CD4-positive, alpha-beta T cell (primary cell): ENCODE data around the gene GCN1. TPM values are rescaled to one million over a fixed set of nuclear protein-coding genes. Genes with fewer than 3 reads are reported as not detected.

ENCODE experiments used
- ATAC-seq: fragments of 200-7000 bp; cut with Tn5 transposase; one replicate; pipeline ENCODE4 v1.10.0; 2022; ENCODE audit warnings: mild to moderate bottlenecking; ENCODE audit not compliant: poor library complexity
- CTCF ChIA-PET: fragments of 350-600 bp; sonication (Branson Sonifier 250); formaldehyde crosslinking; loops from one replicate; lab custom pipeline; 2021; ENCODE audit warnings: antibody characterized with exemption, inconsistent platforms; lab: Charles Lee
- POLR2A ChIA-PET: fragments of 350-600 bp; sonication (Branson Sonifier 250); formaldehyde crosslinking; loops from one replicate; lab custom pipeline; 2021; ENCODE audit warnings: antibody characterized with exemption, inconsistent platforms; lab: Charles Lee
- DNase-seq, 14 experiments: peaks; one replicate each; pipeline ENCODE4 v3.0.0-alpha.2; 2013 to 2020; ENCODE audit warnings: mixed read lengths in 2 of 14
- H3K27ac ChIP-seq, 2 donors: one replicate each; pipeline versions ENCODE4 v1.5.1 to v1.7.0; 2013; ENCODE audit warnings: low read length in 2 of 2, low read depth in 1 of 2, mild to moderate bottlenecking in 1 of 2
- H3K27me3 ChIP-seq, 2 experiments: 1 replicate in 1 of 2; 2 replicates in 1 of 2; pipeline versions ENCODE4 v1.6.1 to v1.7.0; 2013; ENCODE audit warnings: low read length in 2 of 2, control low read depth in 1 of 2, mild to moderate bottlenecking in 1 of 2, moderate library complexity in 1 of 2; ENCODE audit not compliant: insufficient read depth in 2 of 2, control insufficient read depth in 1 of 2
- H3K36me3 ChIP-seq: one replicate; pipeline ENCODE4 v1.6.1; 2013; ENCODE audit warnings: low read length, control low read depth; ENCODE audit not compliant: insufficient read depth
- H3K4me1 ChIP-seq: one replicate; pipeline ENCODE4 v1.6.1; 2013; ENCODE audit warnings: low read length, control low read depth; ENCODE audit not compliant: insufficient read depth
- H3K4me3 ChIP-seq: one replicate; pipeline ENCODE4 v1.5.1; 2013; ENCODE audit warnings: mild to moderate bottlenecking, low read length, moderate library complexity
- H3K9me3 ChIP-seq, 2 experiments: 1 replicate in 1 of 2; 2 replicates in 1 of 2; pipeline versions ENCODE4 v1.6.1 to v1.7.0; 2013; ENCODE audit warnings: low read length in 2 of 2, mild to moderate bottlenecking in 2 of 2, control low read depth in 1 of 2, moderate library complexity in 1 of 2; ENCODE audit not compliant: control insufficient read depth in 1 of 2, insufficient read depth in 1 of 2
- H3K27ac Mint-ChIP-seq: one replicate; pipeline ENCODE4 v1.8.0; 2020; ENCODE audit warnings: mixed read lengths
- H3K27me3 Mint-ChIP-seq: one replicate; pipeline ENCODE4 v1.8.0; 2021; ENCODE audit warnings: mixed read lengths
- H3K36me3 Mint-ChIP-seq: one replicate; pipeline ENCODE4 v1.8.0; 2021; ENCODE audit warnings: low read depth, mixed read lengths
- H3K4me1 Mint-ChIP-seq: one replicate; pipeline ENCODE4 v1.8.0; 2021; ENCODE audit warnings: low read depth, mixed read lengths
- H3K4me3 Mint-ChIP-seq: one replicate; pipeline ENCODE4 v1.8.0; 2020; ENCODE audit warnings: mild to moderate bottlenecking, mixed read lengths
- H3K9me3 Mint-ChIP-seq: one replicate; pipeline ENCODE4 v1.8.0; 2020; ENCODE audit warnings: mixed read lengths
- intact Hi-C, 2 experiments: fragments of 100-400 bp; cut with DNase I in 1 of 2; cut with micrococcal nuclease in 1 of 2; formaldehyde crosslinking; loops; one replicate each; pipeline versions ENCODE4 v1.15.1 to v1.9.0; 2023 to 2025; cut with DNase I, micrococcal nuclease
- total RNA-seq, 174 experiments: library from RNA in 2 of 174; stranded (reverse) in 2 of 174; gene quantifications; one replicate each; pipeline ENCODE4 v1.2.3 and lab custom pipeline; 2021 to 2026
- TF ChIP-seq, protein P1 (sequence below): fragments of 200-600 bp; IDR thresholded peaks from one replicate; pipeline ENCODE4 v1.8.0; 2022; ENCODE audit warnings: antibody characterized with exemption, mild to moderate bottlenecking

Gene GCN1
- total RNA-seq, 2 experiments from 2014 or later: 121 to 128 TPM

DNA sequence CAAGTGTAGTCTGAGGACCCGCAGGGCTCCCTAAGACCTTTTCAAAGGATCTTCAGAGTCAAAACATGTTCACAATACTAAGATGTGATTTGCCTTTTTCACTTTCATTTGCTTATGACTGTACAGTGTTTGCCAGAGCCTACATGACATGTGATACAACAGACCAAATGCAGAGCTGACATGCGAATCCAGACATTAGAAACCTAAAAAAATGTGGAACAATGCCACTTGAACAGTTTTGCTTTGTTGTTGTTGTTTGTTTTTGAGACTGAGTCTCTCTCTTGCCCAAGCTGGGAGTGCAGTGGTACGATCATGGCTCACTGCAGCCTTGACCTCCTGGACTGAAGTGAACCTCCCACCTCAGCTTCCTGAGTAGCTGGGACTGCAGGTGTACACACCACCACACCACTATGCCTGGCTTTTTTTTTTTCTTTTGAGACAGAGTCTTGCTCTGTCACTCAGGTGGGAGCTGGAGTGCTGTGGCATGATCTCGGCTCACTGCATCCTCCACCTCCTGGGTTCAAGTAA lies 72.7 kb downstream of the GCN1 start:
- Mint-ChIP-seq H3K27ac (peak overlapping the region; percentile 77), H3K4me3 (peak overlapping the region; percentile 52), H3K36me3 (peaks cover 10% of the 10 kb centered on the region), H3K27me3 (no peaks in the 10 kb centered on the region), H3K4me1 (peaks cover 66% of the 10 kb centered on the region), H3K9me3 (no peaks in the 10 kb centered on the region)
- ChIA-PET POLR2A (interaction anchor here (0.6 to 2.2 kb wide), 4 partner anchors 11 to 170 kb away, joined by 3 to 10 read pairs (median 5); partner anchors contain the start of genes RNU4-2 and RPLP0), CTCF (interaction anchor here (1.2 to 1.9 kb wide), 2 partner anchors 10 to 35 kb away, joined by 3 to 5 read pairs; no protein-coding TSS in a partner anchor)
- Histone ChIP-seq H3K27me3 (no peaks in the 10 kb centered on the region), H3K27ac (peak overlapping the region in 1 of 2 donors; percentile 8), H3K36me3 (peaks cover 3% of the 10 kb centered on the region), H3K9me3 (no peaks in the 10 kb centered on the region), H3K4me3 (no peak overlapping the region), H3K4me1 (peaks cover 48% of the 10 kb centered on the region)
- intact Hi-C loops: no loop called here
- peak; percentile 33 for ATAC-seq
- peak in 2 of 14 experiments; percentile 47 to 49 for DNase-seq
- TF ChIP-seq, protein P1, sequence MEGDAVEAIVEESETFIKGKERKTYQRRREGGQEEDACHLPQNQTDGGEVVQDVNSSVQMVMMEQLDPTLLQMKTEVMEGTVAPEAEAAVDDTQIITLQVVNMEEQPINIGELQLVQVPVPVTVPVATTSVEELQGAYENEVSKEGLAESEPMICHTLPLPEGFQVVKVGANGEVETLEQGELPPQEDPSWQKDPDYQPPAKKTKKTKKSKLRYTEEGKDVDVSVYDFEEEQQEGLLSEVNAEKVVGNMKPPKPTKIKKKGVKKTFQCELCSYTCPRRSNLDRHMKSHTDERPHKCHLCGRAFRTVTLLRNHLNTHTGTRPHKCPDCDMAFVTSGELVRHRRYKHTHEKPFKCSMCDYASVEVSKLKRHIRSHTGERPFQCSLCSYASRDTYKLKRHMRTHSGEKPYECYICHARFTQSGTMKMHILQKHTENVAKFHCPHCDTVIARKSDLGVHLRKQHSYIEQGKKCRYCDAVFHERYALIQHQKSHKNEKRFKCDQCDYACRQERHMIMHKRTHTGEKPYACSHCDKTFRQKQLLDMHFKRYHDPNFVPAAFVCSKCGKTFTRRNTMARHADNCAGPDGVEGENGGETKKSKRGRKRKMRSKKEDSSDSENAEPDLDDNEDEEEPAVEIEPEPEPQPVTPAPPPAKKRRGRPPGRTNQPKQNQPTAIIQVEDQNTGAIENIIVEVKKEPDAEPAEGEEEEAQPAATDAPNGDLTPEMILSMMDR: no peak

DNA sequence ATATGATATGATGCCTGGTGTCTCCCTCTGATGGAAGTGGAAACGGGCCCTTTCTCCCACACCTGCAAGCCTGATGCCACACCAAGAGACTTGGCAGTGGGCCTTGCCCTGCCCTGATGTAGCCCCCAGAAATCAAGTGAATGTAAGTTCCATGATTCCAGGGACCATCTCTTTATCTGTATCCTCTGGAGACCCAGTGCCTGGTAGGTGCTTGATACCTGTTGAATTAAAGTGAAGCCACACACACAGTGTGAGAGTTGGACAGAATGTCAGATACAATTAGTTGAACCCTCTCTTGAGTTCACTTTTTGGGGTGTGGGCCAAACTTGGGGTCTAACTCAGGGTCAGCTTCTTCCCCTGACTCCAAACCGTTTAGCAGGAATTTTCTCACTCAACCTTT lies 73.2 kb downstream of the GCN1 start:
- no peak for DNase-seq
- Histone ChIP-seq H3K27ac (no peak overlapping the region), H3K9me3 (no peaks in the 10 kb centered on the region), H3K4me1 (peaks cover 48% of the 10 kb centered on the region), H3K27me3 (no peaks in the 10 kb centered on the region), H3K36me3 (peaks cover 2% of the 10 kb centered on the region), H3K4me3 (no peak overlapping the region)
- intact Hi-C loops: no loop called here
- Mint-ChIP-seq H3K36me3 (peaks cover 5% of the 10 kb centered on the region), H3K4me1 (peaks cover 66% of the 10 kb centered on the region), H3K27ac (peak overlapping the region; percentile 77), H3K9me3 (no peaks in the 10 kb centered on the region), H3K4me3 (peak overlapping the region; percentile 52), H3K27me3 (no peaks in the 10 kb centered on the region)
- no peak for ATAC-seq
- POLR2A ChIA-PET: interaction anchor here (0.6 to 2.2 kb wide), 4 partner anchors 10 to 83 kb away, joined by 3 to 10 read pairs (median 5); partner anchors contain the start of gene RPLP0
- CTCF ChIA-PET: interaction anchor here (1.0 to 2.0 kb wide), 3 partner anchors 9 to 133 kb away, joined by 3 to 7 read pairs (median 5); partner anchors contain the start of gene BICDL1
- TF ChIP-seq, protein P1: no peak

DNA sequence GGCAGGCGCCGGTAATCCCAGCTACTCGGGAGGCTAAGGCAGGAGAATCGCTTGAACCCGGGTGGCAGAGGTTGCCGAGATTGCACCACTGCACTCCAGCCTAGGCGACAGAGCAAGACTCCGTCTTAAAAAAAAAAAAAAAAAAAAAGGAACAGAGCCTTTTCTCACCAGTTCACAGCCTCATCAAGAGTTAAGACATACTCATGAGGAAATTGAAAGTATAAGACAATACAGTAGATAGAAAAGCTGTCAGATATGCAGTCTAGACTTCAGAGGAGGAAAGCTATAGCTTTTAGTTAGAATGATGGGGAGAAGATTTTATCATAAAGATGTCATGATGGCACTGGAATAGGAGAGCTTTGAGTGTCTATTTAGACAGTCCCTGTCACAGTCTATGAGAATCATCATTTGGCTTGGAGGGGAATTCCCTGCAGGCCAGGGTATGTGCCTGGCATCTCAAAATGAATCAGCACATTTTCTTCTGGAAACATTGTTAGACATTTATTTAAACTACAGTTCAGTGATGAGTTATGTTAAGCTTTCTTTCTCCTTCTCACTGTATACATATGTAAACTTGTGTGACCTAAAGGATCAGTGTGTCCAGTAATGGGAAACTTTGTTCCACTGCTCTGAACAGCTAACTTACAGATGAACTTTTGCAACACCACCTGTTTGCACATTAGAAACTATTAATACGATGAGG lies 75.1 kb downstream of the GCN1 start:
- no peaks in the 10 kb centered on the region for H3K27me3 Mint-ChIP-seq
- Histone ChIP-seq H3K27ac (no peak overlapping the region), H3K36me3 (no peaks in the 10 kb centered on the region), H3K4me3 (no peak overlapping the region), H3K9me3 (no peaks in the 10 kb centered on the region), H3K4me1 (peaks cover 66% of the 10 kb centered on the region), H3K27me3 (no peaks in the 10 kb centered on the region)
- peak overlapping the region; percentile 84 for H3K27ac Mint-ChIP-seq
- peaks cover 20% of the 10 kb centered on the region for H3K36me3 Mint-ChIP-seq
- ChIA-PET CTCF (interaction anchor here (0.7 to 2.0 kb wide), 2 partner anchors 8 to 32 kb away, joined by 3 to 7 read pairs; no protein-coding TSS in a partner anchor), POLR2A (interaction anchor here (1.2 to 1.7 kb wide), 2 partner anchors 8 to 82 kb away, joined by 4 to 9 read pairs; partner anchors contain the start of gene RPLP0)
- no peaks in the 10 kb centered on the region for H3K9me3 Mint-ChIP-seq
- ATAC-seq (no peak), DNase-seq (peak in 2 of 14 experiments; percentile 58 to 67)
- intact Hi-C loops: loop anchor here (5.0 to 10.0 kb wide), 4 partner anchors 73 to 328 kb away; partner anchors contain the start of genes GATC (in 1 of the 2), GCN1 (in 1 of the 2), PXN (in 1 of the 2) and RPLP0 (in 1 of the 2)
- TF ChIP-seq, protein P1: no peak
- peaks cover 77% of the 10 kb centered on the region for H3K4me1 Mint-ChIP-seq
- H3K4me3 Mint-ChIP-seq: peak overlapping the region; percentile 55
